Breast epithelium (tissue), 3 donors: ENCODE measurements around the gene KDM4B.

Experiments
- POLR2A ChIP-seq: fragments of 450-650 bp; IDR thresholded peaks from one replicate; pipeline ENCODE4 v1.6.1; 2016; ENCODE audit warnings: antibody characterized with exemption, mild to moderate bottlenecking, moderate library complexity
- POLR2AphosphoS5 ChIP-seq, 3 donors: sonication (generic); formaldehyde crosslinking; IDR thresholded peaks; one replicate each; pipeline ENCODE4 v1.6.1; 2017; ENCODE audit warnings: antibody characterized with exemption in 3 of 3
- TF ChIP-seq, protein P1 (sequence below), 3 donors: fragments of 450-650 bp; IDR thresholded peaks; one replicate each; pipeline ENCODE4 v1.5.1; 2016 to 2017; ENCODE audit warnings: antibody characterized with exemption in 3 of 3, mild to moderate bottlenecking in 3 of 3, moderate library complexity in 3 of 3

DNA sequence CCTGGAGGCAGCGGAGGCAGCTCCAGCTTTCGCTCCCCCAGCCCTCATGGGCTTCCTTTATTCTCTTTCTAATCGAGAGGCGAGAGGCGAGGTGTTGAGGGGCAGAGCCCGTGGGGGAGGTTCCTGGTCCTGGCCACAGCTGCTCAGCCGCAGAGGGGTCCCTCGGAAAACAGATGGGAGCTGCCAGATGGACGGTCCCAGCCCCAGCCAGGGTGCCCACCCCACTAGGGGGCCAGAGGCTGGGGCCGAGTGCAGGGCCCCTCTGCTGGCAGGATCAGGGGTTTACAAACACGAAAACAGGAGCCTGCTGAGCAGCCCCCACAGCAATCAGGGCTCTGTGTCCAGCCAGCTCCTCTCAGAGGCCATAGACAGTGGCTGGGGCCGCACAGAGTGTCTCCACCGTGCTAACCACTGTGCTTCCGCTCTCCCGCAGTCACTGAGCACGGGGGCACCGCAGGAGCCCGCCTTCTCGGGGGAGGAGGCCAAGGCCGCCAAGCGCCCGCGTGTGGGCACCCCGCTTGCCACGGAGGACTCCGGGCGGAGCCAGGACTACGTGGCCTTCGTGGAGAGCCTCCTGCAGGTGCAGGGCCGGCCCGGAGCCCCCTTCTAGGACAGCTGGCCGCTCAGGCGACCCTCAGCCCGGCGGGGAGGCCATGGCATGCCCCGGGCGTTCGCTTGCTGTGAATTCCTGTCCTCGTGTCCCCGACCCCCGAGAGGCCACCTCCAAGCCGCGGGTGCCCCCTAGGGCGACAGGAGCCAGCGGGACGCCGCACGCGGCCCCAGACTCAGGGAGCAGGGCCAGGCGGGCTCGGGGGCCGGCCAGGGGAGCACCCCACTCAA, 182.2 kb downstream of the KDM4B start:
- TF ChIP-seq, protein P1, sequence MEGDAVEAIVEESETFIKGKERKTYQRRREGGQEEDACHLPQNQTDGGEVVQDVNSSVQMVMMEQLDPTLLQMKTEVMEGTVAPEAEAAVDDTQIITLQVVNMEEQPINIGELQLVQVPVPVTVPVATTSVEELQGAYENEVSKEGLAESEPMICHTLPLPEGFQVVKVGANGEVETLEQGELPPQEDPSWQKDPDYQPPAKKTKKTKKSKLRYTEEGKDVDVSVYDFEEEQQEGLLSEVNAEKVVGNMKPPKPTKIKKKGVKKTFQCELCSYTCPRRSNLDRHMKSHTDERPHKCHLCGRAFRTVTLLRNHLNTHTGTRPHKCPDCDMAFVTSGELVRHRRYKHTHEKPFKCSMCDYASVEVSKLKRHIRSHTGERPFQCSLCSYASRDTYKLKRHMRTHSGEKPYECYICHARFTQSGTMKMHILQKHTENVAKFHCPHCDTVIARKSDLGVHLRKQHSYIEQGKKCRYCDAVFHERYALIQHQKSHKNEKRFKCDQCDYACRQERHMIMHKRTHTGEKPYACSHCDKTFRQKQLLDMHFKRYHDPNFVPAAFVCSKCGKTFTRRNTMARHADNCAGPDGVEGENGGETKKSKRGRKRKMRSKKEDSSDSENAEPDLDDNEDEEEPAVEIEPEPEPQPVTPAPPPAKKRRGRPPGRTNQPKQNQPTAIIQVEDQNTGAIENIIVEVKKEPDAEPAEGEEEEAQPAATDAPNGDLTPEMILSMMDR (IDR thresholded peaks at IDR 0.05) = no peak
- TF ChIP-seq POLR2A = no peak
- TF ChIP-seq POLR2AphosphoS5 (IDR thresholded peaks at IDR 0.05) = no peak
